H1 (cell line): ENCODE measurements around the gene KMT2E. TPM values are rescaled to one million over a fixed set of nuclear protein-coding genes. Genes with fewer than 3 reads are reported as not detected.

Experiments
- ATF3 ChIP-seq: IDR thresholded peaks from 2 replicates; pipeline ENCODE4 v1.6.1; 2011; ENCODE audit warnings: low read depth, mild to moderate bottlenecking, low read length; ENCODE audit not compliant: insufficient read depth
- CBX5 ChIP-seq: fragments of 300-800, 300-1000 bp; sonication (generic); IDR thresholded peaks from 2 replicates; pipeline ENCODE4 v1.7.1; 2016; ENCODE audit warnings: antibody characterized with exemption, low read length, low read depth
- CEBPB ChIP-seq: IDR thresholded peaks from 2 replicates; pipeline ENCODE4 v1.6.1; 2012; ENCODE audit warnings: low read depth, low read length
- CHD1 ChIP-seq: IDR thresholded peaks from 2 replicates; pipeline ENCODE4 v1.6.1; 2012; ENCODE audit warnings: low read depth, low read length, improper control_type of control experiment
- CTCF ChIP-seq, 3 experiments: IDR thresholded peaks; 1 replicate in 2 of 3; 2 replicates in 1 of 3; pipeline versions ENCODE4 v1.5.1 to v1.6.1; 2011; ENCODE audit warnings: low read length in 3 of 3, mild to moderate bottlenecking in 3 of 3, inconsistent platforms in 2 of 3, low read depth in 1 of 3, moderate library complexity in 1 of 3; ENCODE audit not compliant: insufficient read depth in 1 of 3; ENCODE audit errors: control extremely low read depth in 1 of 3
- EP300 ChIP-seq, 2 experiments: IDR thresholded peaks; 1 replicate in 1 of 2; 2 replicates in 1 of 2; pipeline ENCODE4 v1.6.1; 2011 to 2012; ENCODE audit warnings: low read depth in 2 of 2, low read length in 2 of 2, mild to moderate bottlenecking in 2 of 2, borderline replicate concordance in 1 of 2, inconsistent platforms in 1 of 2, moderate library complexity in 1 of 2
- EZH2 ChIP-seq: fragments of 200-600 bp; sonication (generic); IDR thresholded peaks from 2 replicates; pipeline ENCODE4 v1.7.1; 2012; ENCODE audit warnings: low read depth, mild to moderate bottlenecking, moderate library complexity, low read length, inconsistent platforms; ENCODE audit not compliant: severe bottlenecking
- HDAC2 ChIP-seq, 2 experiments: fragments of 300-600 bp in 1 of 2; sonication (generic) in 1 of 2; IDR thresholded peaks; 2 replicates each; pipeline ENCODE4 v1.6.1; 2011 to 2012; ENCODE audit warnings: low read depth in 2 of 2, low read length in 2 of 2, mild to moderate bottlenecking in 2 of 2, moderate library complexity in 2 of 2, borderline replicate concordance in 1 of 2, inconsistent platforms in 1 of 2
- HDAC6 ChIP-seq: IDR thresholded peaks from one replicate; pipeline ENCODE4 v1.7.1; 2012; ENCODE audit warnings: low read depth, mild to moderate bottlenecking, inconsistent platforms, low read length, moderate library complexity
- JUN ChIP-seq: IDR thresholded peaks from 2 replicates; pipeline ENCODE4 v1.6.1; 2011; ENCODE audit warnings: low read depth, mild to moderate bottlenecking, improper control_type of control experiment, low read length
- NRF1 ChIP-seq: IDR thresholded peaks from 2 replicates; pipeline ENCODE4 v1.6.1; 2011; ENCODE audit warnings: mild to moderate bottlenecking, low read depth, low read length, improper control_type of control experiment
- POU5F1 ChIP-seq: IDR thresholded peaks from 2 replicates; pipeline ENCODE4 v1.6.1; 2011; ENCODE audit warnings: low read depth, mild to moderate bottlenecking, low read length, moderate library complexity
- RAD21 ChIP-seq, 2 experiments: IDR thresholded peaks in 1 of 2; conservative IDR thresholded peaks in 1 of 2; 2 replicates each; pipeline ENCODE4 v1.6.1; 2011; ENCODE audit warnings: low read depth in 2 of 2, low read length in 2 of 2, improper control_type of control experiment in 1 of 2, inconsistent platforms in 1 of 2, mild to moderate bottlenecking in 1 of 2, moderate library complexity in 1 of 2
- RFX5 ChIP-seq: IDR thresholded peaks from 2 replicates; pipeline ENCODE4 v1.6.1; 2011; ENCODE audit warnings: low read depth, low read length, improper control_type of control experiment, borderline replicate concordance
- SAP30 ChIP-seq: fragments of 300-600 bp; sonication (generic); IDR thresholded peaks from 2 replicates; pipeline ENCODE4 v1.7.1; 2012; ENCODE audit warnings: low read length, moderate library complexity, mild to moderate bottlenecking, inconsistent platforms; ENCODE audit not compliant: insufficient read depth, insufficient replicate concordance
- SIN3A ChIP-seq, 2 experiments: IDR thresholded peaks in 1 of 2; conservative IDR thresholded peaks in 1 of 2; 2 replicates each; pipeline ENCODE4 v1.6.1; 2011 to 2012; ENCODE audit warnings: low read length in 2 of 2, improper control_type of control experiment in 1 of 2, low read depth in 1 of 2, mild to moderate bottlenecking in 1 of 2
- SRF ChIP-seq: IDR thresholded peaks from 2 replicates; pipeline ENCODE4 v1.6.1; 2011; ENCODE audit warnings: mild to moderate bottlenecking, low read depth, low read length, moderate library complexity
- SUZ12 ChIP-seq: fragments of 200-600 bp; sonication (generic); IDR thresholded peaks from 2 replicates; pipeline ENCODE4 v1.6.1; 2012; ENCODE audit warnings: mild to moderate bottlenecking, inconsistent platforms, low read length, moderate library complexity, mixed read lengths
- TAF7 ChIP-seq: optimal IDR thresholded peaks from 2 replicates; pipeline ENCODE3; 2011; ENCODE audit warnings: low read depth, mild to moderate bottlenecking, inconsistent platforms, low read length, moderate library complexity, borderline replicate concordance
- polyA plus RNA-seq, 7 experiments: library from polyadenylated mRNA; depleted of rRNA in 3 of 7; stranded (reverse) in 5 of 7; unstranded in 2 of 7; fragments of >200 nt in 5 of 7; fragments of 200-250 nt in 2 of 7; gene quantifications; 1 replicate in 5 of 7; 2 replicates in 1 of 7; 4 replicates in 1 of 7; pipeline versions ENCODE4 v1.2.1 to v1.2.3, GENCODE V29; 2011 to 2013; ENCODE audit warnings: missing spikeins in 2 of 7, mixed read lengths in 2 of 7
- total RNA-seq: library from RNA; stranded (reverse); fragmentation: NEBNext Ultra II Directional; extraction: Animal tissue kit (Norgen Biotek cat#: 25700); gene quantifications from 2 replicates; pipeline ENCODE4 v1.2.1, GENCODE V29; 2021

KMT2E gene
- total and polyA plus RNA-seq, 2 of the 8 experiments (the other 6 are each of a cell fraction or from before 2014, with no cell fraction given), result 10.9 to 45.0 TPM

- TF ChIP-seq SAP30 (no peak), ATF3 (no peak), CHD1 (peak; percentile 79; the same call in 1 of the 2 replicates), EP300 (IDR thresholded peaks at IDR 0.05; ENCODE audit: borderline replicate concordance in 1 of 2, low read depth in 2 of 2, low read length in 2 of 2) (no peak), TAF7 (peak; percentile 80), RAD21 (IDR thresholded peaks at IDR 0.05 in 1 of 2, conservative IDR thresholded peaks at IDR 0.05 in 1 of 2; ENCODE audit: low read depth in 2 of 2, low read length in 2 of 2) (no peak), SUZ12 (no peak), HDAC2 (IDR thresholded peaks at IDR 0.05; ENCODE audit: borderline replicate concordance in 1 of 2, low read depth in 2 of 2, low read length in 2 of 2) (no peak), SIN3A (conservative IDR thresholded peaks at IDR 0.05 in 1 of 2, IDR thresholded peaks at IDR 0.05 in 1 of 2; ENCODE audit: low read depth in 1 of 2, low read length in 2 of 2) (0 out of 4 replicates have a peak, but pooled peaks of 1 of the 2 experiments have one; percentile 7), POU5F1 (no peak), SRF (no peak), RFX5 (no peak), HDAC6 (no peak), JUN (0 out of 2 replicates have a peak, but pooled peaks have one; percentile 17), CTCF (IDR thresholded peaks at IDR 0.05; ENCODE audit: control extremely low read depth in 1 of 3, insufficient read depth in 1 of 3, low read depth in 1 of 3, low read length in 3 of 3) (peak; percentile 37 to 58 (median 40)), CBX5 (no peak), CEBPB (no peak), EZH2 (no peak), NRF1 (peak; percentile 74)
These were observed 687 bp upstream of the KMT2E start (continued) for GRCh38 chr7:105013221-105013815.
